Gastrocnemius medialis (tissue), 4 donors: Measurements from ENCODE around the gene EPPIN.

ENCODE experiments used
- POLR2A ChIP-seq, 2 donors: fragments of 450-650 bp; IDR thresholded peaks; one replicate each; pipeline ENCODE4 v1.6.1; 2017; ENCODE audit warnings: antibody characterized with exemption in 2 of 2, mild to moderate bottlenecking in 2 of 2, moderate library complexity in 2 of 2
- TF ChIP-seq, protein P1 (sequence below), 5 experiments: fragments of 450-650 bp in 3 of 5; fragments of 200-600 bp in 2 of 5; sonication (generic) in 2 of 5; IDR thresholded peaks in 4 of 5; conservative IDR thresholded peaks in 1 of 5; 1 replicate in 4 of 5; 2 replicates in 1 of 5; pipeline ENCODE4 v1.5.1; 2016 to 2019; ENCODE audit warnings: antibody characterized with exemption in 5 of 5, mild to moderate bottlenecking in 3 of 5, moderate library complexity in 3 of 5

GRCh38 chr20:45523821-45524220 is 23.4 kb downstream of the EPPIN start:
- TF ChIP-seq, protein P1, sequence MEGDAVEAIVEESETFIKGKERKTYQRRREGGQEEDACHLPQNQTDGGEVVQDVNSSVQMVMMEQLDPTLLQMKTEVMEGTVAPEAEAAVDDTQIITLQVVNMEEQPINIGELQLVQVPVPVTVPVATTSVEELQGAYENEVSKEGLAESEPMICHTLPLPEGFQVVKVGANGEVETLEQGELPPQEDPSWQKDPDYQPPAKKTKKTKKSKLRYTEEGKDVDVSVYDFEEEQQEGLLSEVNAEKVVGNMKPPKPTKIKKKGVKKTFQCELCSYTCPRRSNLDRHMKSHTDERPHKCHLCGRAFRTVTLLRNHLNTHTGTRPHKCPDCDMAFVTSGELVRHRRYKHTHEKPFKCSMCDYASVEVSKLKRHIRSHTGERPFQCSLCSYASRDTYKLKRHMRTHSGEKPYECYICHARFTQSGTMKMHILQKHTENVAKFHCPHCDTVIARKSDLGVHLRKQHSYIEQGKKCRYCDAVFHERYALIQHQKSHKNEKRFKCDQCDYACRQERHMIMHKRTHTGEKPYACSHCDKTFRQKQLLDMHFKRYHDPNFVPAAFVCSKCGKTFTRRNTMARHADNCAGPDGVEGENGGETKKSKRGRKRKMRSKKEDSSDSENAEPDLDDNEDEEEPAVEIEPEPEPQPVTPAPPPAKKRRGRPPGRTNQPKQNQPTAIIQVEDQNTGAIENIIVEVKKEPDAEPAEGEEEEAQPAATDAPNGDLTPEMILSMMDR (IDR thresholded peaks at IDR 0.05 in 4 of 5, conservative IDR thresholded peaks at IDR 0.05 in 1 of 5): no peak
- TF ChIP-seq POLR2A (IDR thresholded peaks at IDR 0.05): no peak
